GM19035 (cell line): ENCODE results near the gene AIRE.
"Not testable (repeated sequence)": the region's sequence is repeated elsewhere in the genome, so short reads cannot be mapped to it uniquely, and the experiment has no call there.

Experiments
- ATAC-seq: cut with Tn5 transposase; IDR thresholded peaks from one replicate; pipeline ENCODE4 v1.9.1; 2021; ENCODE audit not compliant: unreplicated experiment

The AIRE gene

DNA sequence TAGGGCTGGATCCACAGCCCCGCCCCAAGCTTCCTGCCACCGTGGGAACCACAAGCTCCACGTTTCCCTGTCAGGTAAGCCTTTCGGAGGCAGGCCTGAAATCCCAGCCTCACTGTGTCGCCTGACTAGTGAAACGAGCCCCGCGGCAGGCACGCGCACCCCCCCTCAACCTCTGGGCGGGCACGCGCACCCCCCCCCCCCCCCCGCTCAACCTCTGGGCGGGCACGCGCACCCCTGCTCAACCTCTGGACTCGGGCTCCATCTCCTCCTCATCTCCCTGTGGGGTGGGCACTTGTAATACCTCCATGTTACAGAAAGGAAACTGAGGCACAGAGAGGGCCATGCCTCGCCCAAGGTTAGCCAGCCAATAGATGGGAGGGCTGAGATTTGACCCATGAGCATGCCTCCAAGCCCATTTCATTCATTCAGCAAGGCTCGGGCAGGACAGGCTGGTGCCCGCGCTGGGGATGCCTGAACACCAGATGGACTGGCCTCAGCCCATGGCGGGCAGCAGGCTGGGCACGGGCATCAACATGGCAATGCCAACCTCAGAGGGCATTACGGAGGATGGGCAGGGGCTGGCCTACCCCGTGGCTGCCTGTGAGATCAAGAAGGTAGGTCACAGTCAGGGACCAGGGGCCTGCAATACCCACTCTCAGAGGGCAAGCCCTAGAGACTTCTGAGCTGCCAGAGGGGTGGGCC is 48.8 kb downstream of the AIRE start:
- no peak for ATAC-seq

GRCh38 chr21:44335266-44336059 is 49.8 kb downstream of the AIRE start:
- no peak for ATAC-seq

DNA sequence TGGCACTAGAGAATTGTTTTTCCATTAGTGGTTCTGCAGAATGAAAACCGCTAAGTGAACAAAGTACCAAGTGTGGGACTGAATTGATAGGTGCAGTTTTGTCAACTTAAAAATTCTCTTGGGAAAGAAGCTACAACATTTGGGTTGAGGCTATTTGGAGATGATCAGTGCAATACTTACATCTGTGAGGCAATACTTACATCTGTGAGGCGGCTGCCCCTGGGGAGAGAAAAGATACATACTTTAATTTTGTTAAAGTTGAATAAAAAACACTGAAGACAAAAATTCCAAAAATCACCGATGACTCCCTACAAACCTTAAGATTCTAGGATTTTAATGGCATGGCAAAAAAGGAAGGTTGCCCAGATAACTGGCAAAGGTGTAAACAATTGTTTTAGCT is 51.8 kb downstream of the AIRE start:
- no peak for ATAC-seq

GRCh38 chr21:44337941-44338895 is 52.5 kb downstream of the AIRE start:
- ATAC-seq, result no peak

DNA sequence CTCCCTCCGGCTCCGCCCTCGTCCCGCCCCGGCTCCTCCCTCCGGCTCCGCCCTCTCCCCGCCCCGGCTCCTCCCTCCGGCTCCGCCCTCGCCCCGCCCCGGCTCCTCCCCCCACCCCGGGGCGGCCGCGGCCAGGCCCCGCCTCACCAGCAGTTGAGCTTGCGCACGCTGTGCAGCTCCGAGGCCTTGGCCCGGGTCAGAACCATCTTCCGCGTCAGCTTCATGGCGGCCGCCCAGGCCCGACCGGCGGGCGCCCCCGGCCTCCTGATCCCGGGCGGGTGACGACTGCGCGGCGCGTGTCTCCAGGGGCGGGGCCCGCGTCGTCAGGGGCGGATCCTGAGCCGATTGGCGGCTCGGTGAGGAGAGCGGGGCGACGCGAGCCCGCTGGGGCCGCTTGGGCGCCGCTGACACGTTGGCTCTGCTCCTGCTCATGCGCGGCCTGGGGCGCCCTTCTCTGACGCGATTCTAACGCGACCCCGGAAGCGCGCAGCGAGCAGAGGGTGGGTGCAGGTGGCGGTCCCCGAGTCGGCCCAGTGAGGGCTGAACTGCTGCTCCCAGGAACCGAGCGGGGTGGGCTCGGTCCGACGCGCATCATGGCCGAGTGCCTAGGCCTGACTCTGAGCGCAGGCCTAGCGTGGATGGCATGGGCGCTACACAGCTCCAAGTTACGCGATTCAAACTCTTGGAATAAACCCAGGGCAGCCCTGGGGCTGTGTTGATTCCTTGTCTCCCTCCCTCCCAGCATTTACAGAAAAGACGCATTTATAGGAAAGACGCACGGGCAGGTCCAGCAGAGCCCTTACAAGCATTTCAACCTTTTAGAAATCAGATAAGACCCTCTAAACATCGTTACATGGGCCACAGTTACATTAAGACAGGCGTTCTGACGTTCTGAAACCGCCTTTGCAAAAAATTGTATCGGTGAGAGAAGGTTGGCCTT is 53.6 kb downstream of the AIRE start, which contains the start of gene CFAP410:
Gene CFAP410 (minus strand): TSS at position 420 of the 940 bp plus-strand sequence. CDS start 196 bp downstream, at position 224.
- peak; percentile 87 for ATAC-seq

DNA sequence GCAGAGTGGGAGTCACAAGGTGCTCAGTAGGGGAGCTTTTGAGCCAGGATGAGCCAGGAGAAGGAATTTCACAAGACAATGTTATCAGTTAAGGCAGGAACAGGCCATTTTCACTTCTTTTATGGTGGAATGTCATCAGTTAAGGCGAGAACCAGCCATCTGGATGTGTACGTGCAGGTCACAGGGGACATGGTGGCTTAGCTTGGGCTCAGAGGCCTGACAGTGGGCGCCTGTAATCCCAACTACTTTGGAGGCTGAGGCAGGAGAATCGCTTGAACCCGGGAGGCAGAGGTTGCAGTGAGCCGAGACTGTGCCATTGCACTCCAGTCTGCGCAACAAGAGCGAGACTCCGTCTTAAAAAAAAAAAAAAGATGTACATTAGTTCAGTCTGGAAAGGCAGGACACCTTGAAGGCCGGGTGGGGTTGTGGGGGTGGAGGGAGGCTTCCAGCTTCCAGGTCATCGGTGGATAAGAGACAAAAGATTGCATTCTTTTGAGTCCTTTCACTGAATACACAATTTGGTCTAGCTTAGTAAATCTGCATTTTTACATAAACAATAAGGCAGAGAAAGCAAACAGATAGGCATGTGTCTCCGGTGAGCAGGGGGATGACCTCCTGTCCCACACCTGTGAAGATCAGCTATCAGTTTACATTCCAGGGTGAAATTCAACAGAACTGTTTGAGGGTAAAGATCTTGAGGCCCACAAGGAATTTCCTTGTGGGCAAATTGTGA is 56.2 kb downstream of the AIRE start:
- ATAC-seq, result not testable (repeated sequence)

DNA sequence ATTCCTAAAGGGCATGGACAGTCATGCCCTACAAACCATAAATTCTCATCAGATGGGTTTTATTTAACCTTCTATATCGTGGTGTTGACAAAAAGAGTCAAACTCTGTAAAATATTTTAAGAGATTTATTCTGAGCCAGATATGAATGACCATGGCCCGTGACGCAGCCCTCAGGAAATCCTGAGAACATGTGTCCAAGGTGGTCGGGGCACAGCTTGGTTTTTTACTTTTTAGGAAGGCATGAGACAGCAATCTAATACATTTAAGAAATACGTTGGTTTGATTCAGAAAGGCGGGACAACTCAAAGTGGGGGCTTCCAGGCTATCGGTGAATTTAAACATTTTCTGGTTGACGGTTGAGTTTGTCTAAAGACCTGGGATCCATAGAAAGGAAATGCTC is 57.3 kb downstream of the AIRE start:
- ATAC-seq, result not testable (repeated sequence)

DNA sequence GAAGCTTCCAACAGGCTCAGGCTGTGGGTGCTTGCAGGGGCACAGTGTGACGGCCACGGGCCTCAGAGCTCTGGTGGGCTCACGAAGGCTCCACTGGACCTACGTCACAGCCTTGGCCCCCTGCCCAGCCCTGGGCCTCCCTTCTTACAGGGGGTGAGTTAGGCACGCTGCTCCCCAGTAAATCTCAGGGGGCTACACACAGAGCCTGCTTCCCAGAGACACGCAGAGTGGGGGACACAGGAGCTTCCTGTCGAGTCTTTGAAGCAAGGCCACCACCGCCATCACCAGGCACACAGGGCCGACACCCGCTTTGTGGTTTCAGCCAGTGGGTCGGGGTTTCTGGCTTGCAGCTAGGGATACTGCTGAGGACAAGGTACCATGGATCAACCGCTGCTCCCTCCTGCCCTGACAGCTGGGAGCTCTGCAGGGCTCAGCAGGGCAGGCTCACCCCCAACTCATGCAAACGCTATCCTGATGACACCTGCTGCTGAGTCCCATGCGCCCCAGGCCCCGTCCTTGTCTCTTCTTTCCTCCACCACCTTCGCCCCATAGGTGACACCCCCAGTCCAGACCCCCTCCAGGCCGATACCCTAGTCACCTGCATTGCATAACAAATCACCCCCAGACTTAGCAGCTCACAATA is 59.0 kb downstream of the AIRE start:
- ATAC-seq, result no peak

- ATAC-seq, result no peak
Observed at GRCh38 chr21:44345495-44345894, 59.8 kb downstream of the AIRE start.

- no peak for ATAC-seq
Observed at GRCh38 chr21:44347911-44348451, 62.3 kb downstream of the AIRE start.
